Measurements from ENCODE around the gene RARG.

DNA sequence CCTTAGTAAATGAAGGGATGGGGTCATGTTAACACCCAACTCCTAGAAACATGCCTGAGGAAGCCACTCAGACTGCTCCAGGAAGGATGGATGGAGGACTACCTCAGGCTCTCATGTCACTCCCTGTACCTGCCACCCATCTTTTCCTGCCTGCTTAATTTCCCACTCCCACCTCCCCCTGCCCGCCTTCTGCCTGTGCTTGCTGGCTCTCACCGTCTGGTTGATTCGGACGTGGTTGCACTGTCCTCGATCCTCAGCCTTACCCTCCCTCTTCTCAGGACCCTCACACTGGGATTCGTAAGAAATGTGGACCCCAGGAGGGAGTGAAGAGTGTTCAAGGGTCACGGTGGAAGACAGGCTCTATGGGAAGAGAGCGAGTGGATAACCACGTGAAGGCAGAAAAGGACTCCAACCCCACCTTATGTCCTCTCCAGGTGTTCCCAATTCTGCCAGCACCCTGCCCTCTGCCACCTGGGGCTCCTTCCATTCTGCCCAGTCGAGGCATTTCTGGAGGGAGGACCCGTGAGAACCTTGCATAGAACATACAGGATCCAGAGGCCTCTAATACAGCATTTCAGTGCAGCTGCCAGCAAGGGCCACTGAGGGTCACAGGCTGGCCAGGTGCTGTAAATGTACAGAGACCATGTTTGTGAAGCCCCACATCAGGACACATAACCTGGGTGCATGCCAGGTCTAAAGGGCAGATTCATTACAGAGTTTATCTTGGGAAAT lies 37.9 kb downstream of the RARG start:
- TF ChIP-seq POLR2A (IDR thresholded peaks at IDR 0.05) = no peak
- TF ChIP-seq, protein P1, sequence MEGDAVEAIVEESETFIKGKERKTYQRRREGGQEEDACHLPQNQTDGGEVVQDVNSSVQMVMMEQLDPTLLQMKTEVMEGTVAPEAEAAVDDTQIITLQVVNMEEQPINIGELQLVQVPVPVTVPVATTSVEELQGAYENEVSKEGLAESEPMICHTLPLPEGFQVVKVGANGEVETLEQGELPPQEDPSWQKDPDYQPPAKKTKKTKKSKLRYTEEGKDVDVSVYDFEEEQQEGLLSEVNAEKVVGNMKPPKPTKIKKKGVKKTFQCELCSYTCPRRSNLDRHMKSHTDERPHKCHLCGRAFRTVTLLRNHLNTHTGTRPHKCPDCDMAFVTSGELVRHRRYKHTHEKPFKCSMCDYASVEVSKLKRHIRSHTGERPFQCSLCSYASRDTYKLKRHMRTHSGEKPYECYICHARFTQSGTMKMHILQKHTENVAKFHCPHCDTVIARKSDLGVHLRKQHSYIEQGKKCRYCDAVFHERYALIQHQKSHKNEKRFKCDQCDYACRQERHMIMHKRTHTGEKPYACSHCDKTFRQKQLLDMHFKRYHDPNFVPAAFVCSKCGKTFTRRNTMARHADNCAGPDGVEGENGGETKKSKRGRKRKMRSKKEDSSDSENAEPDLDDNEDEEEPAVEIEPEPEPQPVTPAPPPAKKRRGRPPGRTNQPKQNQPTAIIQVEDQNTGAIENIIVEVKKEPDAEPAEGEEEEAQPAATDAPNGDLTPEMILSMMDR (IDR thresholded peaks at IDR 0.05) = no peak

Data from adrenal gland (tissue), 5 donors.